ENCODE data around the gene SIPA1L3. TPM values are rescaled to one million over a fixed set of nuclear protein-coding genes. Genes with fewer than 3 reads are reported as not detected.

Gene SIPA1L3
- total RNA-seq, 1 donor from 2014 or later: 3.4 TPM

DNA sequence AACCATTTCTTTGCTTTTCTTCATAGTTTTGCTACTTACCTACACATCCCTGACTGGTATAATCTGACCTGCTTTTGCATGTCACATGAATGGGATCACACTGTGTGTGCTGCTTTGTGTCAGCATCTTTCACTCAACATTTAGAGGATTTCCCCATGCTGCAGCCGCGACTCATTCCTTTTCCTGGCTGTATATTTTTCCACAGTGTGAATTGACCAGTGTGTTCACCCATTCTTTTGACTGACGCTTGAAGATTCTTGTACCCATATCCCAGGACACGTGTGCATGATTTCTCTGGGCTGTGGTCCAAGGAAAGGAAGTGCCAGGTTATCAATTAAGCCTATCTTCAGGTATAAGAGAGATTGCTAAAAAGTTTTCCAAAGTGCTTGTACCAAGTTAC, 198.6 kb downstream of the SIPA1L3 start:
- H3K36me3 ChIP-seq (ENCODE audit: control insufficient read depth, insufficient read depth, low read length): peaks cover 9% of the 10 kb centered on the region
- no peak overlapping the region for H3K4me3 ChIP-seq (ENCODE audit: low read depth, low read length)
- FAIRE-seq: peak; percentile 43
- TF ChIP-seq, protein P1, sequence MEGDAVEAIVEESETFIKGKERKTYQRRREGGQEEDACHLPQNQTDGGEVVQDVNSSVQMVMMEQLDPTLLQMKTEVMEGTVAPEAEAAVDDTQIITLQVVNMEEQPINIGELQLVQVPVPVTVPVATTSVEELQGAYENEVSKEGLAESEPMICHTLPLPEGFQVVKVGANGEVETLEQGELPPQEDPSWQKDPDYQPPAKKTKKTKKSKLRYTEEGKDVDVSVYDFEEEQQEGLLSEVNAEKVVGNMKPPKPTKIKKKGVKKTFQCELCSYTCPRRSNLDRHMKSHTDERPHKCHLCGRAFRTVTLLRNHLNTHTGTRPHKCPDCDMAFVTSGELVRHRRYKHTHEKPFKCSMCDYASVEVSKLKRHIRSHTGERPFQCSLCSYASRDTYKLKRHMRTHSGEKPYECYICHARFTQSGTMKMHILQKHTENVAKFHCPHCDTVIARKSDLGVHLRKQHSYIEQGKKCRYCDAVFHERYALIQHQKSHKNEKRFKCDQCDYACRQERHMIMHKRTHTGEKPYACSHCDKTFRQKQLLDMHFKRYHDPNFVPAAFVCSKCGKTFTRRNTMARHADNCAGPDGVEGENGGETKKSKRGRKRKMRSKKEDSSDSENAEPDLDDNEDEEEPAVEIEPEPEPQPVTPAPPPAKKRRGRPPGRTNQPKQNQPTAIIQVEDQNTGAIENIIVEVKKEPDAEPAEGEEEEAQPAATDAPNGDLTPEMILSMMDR (IDR thresholded peaks at IDR 0.05; ENCODE audit: insufficient read depth, low read length, severe bottlenecking): no peak
- no peak for DNase-seq (ENCODE audit: low read depth)
- H3K27me3 ChIP-seq (ENCODE audit: control insufficient read depth, insufficient read depth, low read length): no peaks in the 10 kb centered on the region

DNA sequence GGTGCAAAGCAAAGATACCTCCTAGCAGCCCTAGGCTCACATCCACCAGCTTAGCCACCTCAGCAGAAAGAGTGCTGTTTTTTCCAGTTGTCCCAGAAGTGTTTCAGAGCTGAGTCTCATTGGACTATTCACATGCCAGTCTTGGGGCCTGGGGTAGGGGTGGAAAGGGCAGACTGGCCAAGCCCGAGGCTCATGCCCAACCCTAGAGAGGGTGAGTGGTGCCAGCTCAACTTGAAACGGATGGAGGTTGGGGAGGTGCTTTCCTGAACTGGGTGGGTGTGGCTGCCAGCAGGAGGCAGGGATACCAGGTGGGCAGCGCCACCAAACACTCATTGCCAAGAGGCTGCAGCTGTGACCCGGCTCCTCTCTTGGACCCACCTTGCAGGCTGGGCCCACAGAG, 200.1 kb downstream of the SIPA1L3 start:
- FAIRE-seq (no peak), DNase-seq (ENCODE audit: low read depth) (no peak)
- Histone ChIP-seq H3K36me3 (ENCODE audit: control insufficient read depth, insufficient read depth, low read length) (peaks cover 10% of the 10 kb centered on the region), H3K27me3 (ENCODE audit: control insufficient read depth, insufficient read depth, low read length) (no peaks in the 10 kb centered on the region), H3K4me3 (ENCODE audit: low read depth, low read length) (no peak overlapping the region)
- TF ChIP-seq, protein P1 (IDR thresholded peaks at IDR 0.05; ENCODE audit: insufficient read depth, low read length, severe bottlenecking): no peak

DNA sequence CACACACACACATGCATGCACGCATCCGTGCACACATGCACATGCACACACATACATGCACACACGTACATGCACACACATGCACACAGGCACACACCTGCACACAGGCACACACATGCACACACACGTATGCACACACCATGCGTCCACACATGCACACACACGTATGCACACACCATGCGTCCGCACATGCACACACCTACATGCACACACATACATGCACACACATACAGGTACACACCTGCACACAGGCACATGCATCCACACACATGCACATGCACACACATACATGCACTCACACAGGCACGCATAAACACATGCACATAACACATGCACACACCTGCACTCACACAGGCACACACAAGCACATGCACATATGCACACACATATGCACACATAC, 204.9 kb downstream of the SIPA1L3 start:
- DNase-seq (ENCODE audit: low read depth): no peak
- Histone ChIP-seq H3K27me3 (ENCODE audit: control insufficient read depth, insufficient read depth, low read length) (no peaks in the 10 kb centered on the region), H3K4me3 (ENCODE audit: low read depth, low read length) (no peak overlapping the region), H3K36me3 (ENCODE audit: control insufficient read depth, insufficient read depth, low read length) (peaks cover 10% of the 10 kb centered on the region)
- TF ChIP-seq, protein P1 (IDR thresholded peaks at IDR 0.05; ENCODE audit: insufficient read depth, low read length, severe bottlenecking): no peak
- peak; percentile 97 for FAIRE-seq

DNA sequence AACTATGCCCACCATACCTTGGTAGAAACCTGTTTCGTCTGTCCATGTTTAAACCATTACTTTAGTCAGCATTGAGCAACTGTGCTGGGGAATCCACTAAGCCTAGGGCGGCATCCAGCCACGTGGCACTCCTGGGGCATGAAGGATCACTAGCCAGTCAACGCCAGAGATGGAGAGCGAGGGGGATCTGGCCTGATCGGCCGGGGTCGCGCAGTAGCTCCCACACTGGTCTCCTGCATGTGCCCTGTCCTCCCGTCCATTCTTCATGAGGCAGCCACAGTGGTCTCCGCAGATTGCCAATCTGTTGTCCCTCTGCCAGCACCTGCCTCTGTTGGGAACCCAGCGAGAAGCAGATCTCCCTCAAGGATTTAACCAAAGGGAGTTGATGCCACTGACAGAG, 207.6 kb downstream of the SIPA1L3 start:
- DNase-seq (ENCODE audit: low read depth) (no peak), FAIRE-seq (no peak)
- H3K4me3 ChIP-seq (ENCODE audit: low read depth, low read length): no peak overlapping the region
- H3K27me3 ChIP-seq (ENCODE audit: control insufficient read depth, insufficient read depth, low read length): no peaks in the 10 kb centered on the region
- H3K36me3 ChIP-seq (ENCODE audit: control insufficient read depth, insufficient read depth, low read length): peaks cover 6% of the 10 kb centered on the region
- TF ChIP-seq, protein P1 (IDR thresholded peaks at IDR 0.05; ENCODE audit: insufficient read depth, low read length, severe bottlenecking): no peak

DNA sequence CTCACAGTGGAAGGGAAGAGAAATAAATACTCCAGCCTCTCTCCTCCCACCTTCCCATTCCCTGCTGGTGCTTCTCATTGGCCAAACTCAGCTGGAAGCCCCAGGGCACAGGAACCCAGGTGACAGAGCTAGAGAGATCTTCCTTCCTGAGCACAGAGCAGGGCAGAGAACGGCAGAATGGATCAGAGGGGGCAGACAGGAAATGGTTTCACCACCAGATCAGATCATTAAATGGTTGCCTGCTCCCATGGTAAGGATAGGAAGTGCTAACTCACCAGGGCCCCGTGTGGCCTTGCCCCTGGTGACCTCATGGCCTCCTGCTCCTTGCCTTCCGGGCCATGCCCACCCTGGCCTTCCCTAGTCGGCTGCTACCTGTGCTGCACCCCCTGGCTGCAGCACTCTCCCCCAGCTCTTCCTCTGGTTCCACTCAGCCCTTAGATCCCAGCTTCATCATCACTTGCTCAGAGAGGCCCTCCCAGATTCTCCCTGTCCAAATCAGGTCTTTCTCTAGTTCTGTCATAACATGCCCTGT, 208.3 kb downstream of the SIPA1L3 start:
- DNase-seq (ENCODE audit: low read depth) (peak; percentile 21), FAIRE-seq (no peak)
- peaks cover 7% of the 10 kb centered on the region for H3K36me3 ChIP-seq (ENCODE audit: control insufficient read depth, insufficient read depth, low read length)
- H3K4me3 ChIP-seq (ENCODE audit: low read depth, low read length): no peak overlapping the region
- TF ChIP-seq, protein P1 (IDR thresholded peaks at IDR 0.05; ENCODE audit: insufficient read depth, low read length, severe bottlenecking): no peak
- H3K27me3 ChIP-seq (ENCODE audit: control insufficient read depth, insufficient read depth, low read length): no peaks in the 10 kb centered on the region

DNA sequence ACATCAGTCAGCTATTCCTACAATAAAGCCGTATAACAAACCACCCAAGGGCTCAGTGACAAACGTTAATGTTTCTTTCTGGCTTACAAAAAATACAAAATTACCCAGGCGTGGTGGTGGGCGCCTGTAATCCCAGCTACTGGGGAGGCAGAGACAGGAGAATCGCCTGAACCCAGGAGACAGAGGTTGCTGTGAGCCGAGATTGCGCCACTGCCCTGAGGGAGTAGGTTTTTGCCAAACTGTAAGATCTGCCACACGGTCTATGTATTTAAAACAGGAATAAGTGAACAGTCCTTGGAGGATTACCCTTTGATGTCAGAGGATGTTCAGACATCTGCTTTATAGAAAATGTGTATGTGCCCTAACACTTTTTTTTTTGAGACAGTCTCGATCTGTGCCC, 211.2 kb downstream of the SIPA1L3 start:
- no peak for FAIRE-seq
- TF ChIP-seq, protein P1 (IDR thresholded peaks at IDR 0.05; ENCODE audit: insufficient read depth, low read length, severe bottlenecking): no peak

More for the DNA sequence above, 211.2 kb downstream of the SIPA1L3 start:
- Histone ChIP-seq H3K36me3 (ENCODE audit: control insufficient read depth, insufficient read depth, low read length) (peaks cover 5% of the 10 kb centered on the region), H3K4me3 (ENCODE audit: low read depth, low read length) (no peak overlapping the region), H3K27me3 (ENCODE audit: control insufficient read depth, insufficient read depth, low read length) (no peaks in the 10 kb centered on the region)
- no peak for DNase-seq (ENCODE audit: low read depth)
